HG02970 (cell line): Measurements from ENCODE around the gene ANK2.
A peak's percentile ranks its signal among the peaks of the same experiment; 100 is the strongest.

Experiments
- ATAC-seq: cut with Tn5 transposase; IDR thresholded peaks from one replicate; pipeline ENCODE4 v1.9.1; 2021; ENCODE audit warnings: mild to moderate bottlenecking, moderate library complexity, moderate number of reproducible peaks; ENCODE audit not compliant: unreplicated experiment, low FRiP score

ANK2 gene

DNA sequence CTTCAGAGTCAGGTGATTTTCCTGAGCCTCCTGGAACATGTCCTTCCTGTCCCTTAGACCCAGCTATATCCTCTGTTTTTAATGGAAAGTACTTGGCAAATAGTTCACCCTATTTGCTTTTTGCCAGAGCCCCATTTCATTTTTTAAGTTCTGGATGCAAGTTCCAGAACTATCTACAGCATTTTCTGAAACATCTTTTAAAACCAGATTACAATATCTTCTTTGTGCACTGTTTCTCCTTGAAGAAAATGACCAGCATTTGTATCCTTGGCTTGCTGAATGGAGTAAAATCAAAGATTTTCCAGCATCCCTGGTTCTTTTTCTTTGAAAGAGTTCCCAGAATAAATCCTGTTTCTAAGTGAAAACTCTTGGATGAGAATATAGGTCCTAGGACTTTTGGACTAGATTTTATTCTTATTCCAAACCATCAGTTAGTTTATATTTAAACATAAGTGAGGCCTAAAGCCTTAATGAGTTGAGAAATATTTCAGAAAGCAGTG is 224.3 kb downstream of the ANK2 start:
- no peak for ATAC-seq

DNA sequence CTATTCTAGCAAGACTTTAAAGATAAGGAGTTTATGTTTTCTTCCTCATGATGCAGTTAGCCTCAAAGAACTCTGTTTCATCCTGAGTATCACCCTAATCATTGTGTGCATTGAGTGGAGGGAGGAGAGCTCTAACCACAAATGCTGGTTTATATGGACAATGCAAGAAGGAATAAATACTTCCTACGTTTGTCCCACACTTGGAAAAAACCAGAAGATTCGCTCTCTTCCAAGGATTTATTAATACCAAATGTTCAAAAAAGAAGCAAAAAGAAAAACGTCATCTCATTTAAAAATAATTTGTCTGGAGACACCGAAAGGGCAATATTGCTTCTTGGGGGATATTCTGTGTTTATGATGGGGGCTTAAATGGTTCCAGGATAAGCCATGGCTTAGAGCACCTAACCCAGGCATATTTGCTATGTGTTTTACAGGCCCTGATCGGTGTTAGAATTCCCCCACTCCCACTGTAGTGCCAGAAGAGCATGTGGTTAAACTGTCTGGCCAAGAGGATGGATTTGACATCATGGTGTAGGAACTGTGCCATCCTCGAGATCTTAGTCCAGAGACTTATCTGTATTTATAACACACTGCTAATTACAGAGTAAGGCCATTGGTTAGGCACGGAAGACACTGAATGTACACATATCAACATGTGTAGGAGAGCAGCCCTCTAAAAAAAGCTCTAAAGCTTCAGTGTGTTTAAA is 227.2 kb downstream of the ANK2 start:
- no peak for ATAC-seq

GRCh38 chr4:113278324-113278934 is 229.0 kb downstream of the ANK2 start:
- ATAC-seq = peak; percentile 91

DNA sequence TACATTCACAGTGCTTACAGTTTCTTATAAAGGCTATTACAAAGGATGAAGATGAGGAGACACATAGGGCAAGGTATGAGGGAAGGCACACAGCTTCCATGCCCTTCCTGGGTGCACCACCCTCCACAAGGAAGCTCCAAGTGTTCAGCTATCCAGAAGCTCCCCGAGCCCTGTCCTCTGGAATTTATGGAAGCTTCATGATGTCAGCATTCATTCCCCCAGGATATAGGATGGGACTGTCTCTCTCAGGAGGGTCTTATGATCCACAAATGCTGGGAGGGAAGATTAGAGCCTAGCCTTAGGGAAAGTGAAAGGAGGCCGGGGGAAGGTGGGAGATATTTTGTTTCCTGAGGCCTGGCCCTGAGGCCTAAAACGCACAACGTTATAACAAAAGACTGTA is 236.0 kb downstream of the ANK2 start:
- ATAC-seq = no peak

DNA sequence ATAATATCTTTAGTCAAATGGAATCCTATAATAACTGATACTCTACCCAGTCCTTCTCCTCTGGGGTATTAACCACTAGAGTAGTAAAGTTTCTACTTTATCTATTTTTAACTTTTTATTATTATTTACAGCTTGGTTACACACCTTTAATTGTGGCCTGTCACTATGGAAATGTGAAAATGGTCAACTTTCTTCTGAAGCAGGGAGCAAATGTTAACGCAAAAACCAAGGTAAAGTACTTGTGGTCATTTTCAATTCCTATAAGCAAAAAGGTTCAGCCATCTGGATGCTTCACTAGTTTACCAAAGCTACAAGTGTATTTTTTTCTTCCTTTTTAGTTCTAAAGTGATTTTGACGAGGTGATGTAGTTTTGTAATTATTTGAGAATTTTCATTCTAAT is 238.8 kb downstream of the ANK2 start:
- ATAC-seq = no peak

- ATAC-seq = no peak
Observed at GRCh38 chr4:113288696-113289095, 239.2 kb downstream of the ANK2 start.

GRCh38 chr4:113289766-113290165 is 240.3 kb downstream of the ANK2 start:
- ATAC-seq = no peak

DNA sequence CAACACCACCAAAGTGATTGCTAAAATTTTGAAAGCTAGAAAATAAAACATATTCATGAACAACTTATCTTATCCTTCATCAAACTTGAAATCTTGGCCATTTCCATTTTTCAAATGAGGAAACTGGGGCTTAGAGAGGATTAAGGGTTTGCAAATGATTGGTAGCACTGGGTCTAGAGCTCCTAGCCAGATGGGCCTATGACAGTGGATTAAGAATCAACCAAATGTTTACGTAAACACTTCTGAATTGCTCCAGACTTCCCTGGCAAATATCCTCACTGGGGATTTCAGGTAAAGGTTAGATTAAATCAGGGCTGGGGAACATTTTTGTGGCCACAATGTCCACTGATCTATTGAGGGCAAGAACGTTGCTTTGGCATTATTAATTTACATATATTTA is 241.2 kb downstream of the ANK2 start:
- ATAC-seq = no peak

GRCh38 chr4:113292371-113293042 is 243.1 kb downstream of the ANK2 start:
- no peak for ATAC-seq

- ATAC-seq = no peak
Observed at GRCh38 chr4:113293043-113293560, 243.6 kb downstream of the ANK2 start.

- no peak for ATAC-seq
Observed at GRCh38 chr4:113293674-113294073, 244.2 kb downstream of the ANK2 start.

DNA sequence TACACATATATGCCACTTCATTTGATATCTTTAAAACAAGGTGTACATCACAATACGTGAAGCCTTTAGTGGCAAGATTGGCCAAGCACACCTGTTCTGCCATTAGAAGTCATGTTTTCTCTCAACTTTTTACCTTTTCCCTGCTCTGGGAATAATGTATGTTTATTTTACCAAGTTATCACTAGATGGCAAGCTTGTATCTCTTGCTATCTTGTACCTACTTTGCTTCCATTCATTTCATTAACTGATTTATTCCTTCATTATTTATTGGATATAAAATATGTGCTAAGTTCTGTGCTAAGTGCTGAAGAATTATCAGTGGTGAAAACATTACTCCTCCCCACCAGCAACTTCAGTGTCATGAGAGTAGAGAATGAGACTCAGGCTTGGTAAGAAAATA is 245.5 kb downstream of the ANK2 start:
- no peak for ATAC-seq

- ATAC-seq = no peak
Observed at GRCh38 chr4:113300471-113300928, 251.0 kb downstream of the ANK2 start.

- ATAC-seq = no peak
Observed at GRCh38 chr4:113302051-113302450, 252.6 kb downstream of the ANK2 start.

DNA sequence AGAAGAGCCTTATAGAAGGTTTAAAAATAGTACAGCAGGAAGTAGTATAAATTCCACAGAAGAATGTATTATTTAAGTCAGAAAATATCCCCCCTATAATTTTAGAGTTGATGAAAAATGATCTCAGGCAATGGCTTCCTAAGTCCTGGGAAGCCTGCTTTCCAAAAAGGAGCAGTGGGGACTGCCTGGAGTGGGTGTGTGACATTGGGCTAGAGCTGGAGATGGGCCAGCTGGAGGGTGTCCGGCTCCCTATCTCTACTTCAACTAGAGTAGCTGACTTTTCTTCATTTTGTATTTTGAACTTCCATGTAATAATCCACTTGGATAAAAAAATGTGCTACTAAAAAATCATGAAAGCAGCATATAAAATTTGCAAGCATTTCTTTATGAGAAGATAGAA is 253.9 kb downstream of the ANK2 start:
- no peak for ATAC-seq

DNA sequence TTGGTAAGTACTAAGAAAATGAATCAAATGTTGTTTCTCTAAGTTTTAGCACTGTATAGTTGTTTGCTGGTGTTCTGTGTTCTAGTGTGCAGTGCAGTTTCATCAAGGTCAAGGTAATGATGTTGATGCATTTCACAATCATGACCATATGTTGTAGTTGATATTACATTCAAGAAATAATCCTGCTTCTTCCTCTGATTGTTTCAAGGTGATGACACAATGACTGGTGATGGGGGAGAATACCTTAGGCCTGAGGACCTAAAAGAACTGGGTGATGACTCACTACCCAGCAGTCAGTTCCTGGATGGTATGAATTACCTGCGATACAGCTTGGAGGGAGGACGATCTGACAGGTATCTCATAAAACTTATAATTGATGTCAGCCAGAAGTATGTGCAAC is 261.6 kb downstream of the ANK2 start:
- no peak for ATAC-seq

DNA sequence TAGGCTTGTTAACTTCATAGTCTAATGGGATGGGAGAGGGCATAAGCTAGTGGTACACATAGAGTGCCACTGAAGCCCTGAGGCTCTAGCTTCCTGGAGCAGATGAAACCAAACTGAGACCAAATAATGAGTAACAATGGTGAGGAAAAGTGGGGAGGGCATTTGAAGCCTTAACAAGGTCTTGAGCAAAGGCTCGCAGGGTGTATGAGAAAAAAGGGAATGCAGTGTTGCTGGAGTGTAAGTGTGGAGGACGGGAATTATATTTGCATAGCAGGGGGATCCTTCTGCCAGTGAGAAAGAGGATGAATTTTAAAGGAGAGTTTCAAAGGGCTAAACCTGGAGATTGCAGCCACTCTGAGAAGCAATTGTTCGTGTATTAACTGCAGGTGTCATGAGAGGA is 263.1 kb downstream of the ANK2 start:
- no peak for ATAC-seq

DNA sequence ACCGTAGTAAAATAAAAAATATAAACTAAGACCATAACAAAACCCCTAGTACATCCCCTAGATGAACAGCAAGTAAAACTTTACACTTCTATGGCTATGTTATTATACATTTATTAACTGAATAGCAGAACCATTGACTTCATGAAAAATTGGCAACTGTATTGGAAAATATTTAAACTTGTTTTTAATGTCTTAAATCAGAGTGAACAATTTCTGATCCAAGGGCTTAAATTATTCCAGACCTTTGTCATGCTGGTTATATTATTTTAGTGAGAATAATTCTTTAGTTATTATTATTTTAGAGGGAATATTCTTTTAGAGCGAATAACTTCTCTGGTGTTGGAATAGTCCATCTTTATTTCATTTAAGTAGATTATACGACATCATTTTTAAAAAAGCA is 265.0 kb downstream of the ANK2 start:
- no peak for ATAC-seq

DNA sequence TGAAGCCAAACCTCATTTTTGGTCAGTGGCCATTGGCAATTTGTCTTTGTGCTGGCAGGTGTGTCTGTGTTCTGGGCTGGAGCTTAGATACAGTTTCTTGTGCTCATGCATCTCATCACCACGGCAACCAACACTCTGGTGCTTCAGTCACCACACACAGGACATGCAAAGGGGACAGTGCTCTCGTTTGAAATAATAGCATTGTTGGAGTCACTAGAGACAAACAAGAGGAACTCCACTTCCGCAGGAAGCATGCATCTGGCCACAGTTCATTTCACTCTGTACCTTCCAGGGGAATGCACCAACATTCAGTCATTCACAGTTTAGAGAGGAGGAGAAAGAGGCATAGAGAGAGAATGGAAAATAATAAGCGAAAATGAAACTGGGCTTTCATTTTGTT is 267.4 kb downstream of the ANK2 start:
- ATAC-seq = peak; percentile 89

- ATAC-seq = no peak
Observed at GRCh38 chr4:113317523-113317922, 268.1 kb downstream of the ANK2 start.

DNA sequence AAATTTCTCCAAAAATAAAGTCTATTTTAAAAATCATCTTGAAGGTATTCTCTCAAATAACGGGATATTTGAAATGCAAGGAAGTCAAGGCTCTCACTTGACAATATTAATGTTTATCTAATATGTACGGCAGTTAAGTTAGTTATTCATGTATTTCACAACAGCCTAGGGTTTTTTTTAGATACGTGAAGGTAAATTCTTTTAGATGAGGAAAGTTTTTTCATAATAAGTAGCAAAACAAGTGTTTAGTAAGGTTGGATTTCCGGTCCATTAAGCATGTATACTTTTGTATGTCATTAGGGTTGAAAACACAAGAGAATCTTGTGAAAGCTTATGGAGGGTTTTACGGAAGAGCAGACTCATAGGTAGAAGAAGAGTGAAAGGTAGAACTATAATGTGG is 273.3 kb downstream of the ANK2 start:
- no peak for ATAC-seq
